IPS DF 4.7 (cell line): ENCODE measurements around the gene TAF8.

ENCODE experiments used
- DNase-seq: peaks from one replicate; pipeline ENCODE4 v3.0.0-alpha.2; 2013; ENCODE audit warnings: low spot score; ENCODE audit errors: extremely low read depth

Gene TAF8

GRCh38 chr6:42120895-42121865 lies 70.9 kb downstream of the TAF8 start:
- DNase-seq = no peak

- no peak for DNase-seq
Observed at GRCh38 chr6:42123379-42124103, 73.2 kb downstream of the TAF8 start.

GRCh38 chr6:42124223-42124836 lies 74.0 kb downstream of the TAF8 start:
- DNase-seq = no peak

- no peak for DNase-seq
Observed at GRCh38 chr6:42125231-42125630, 74.9 kb downstream of the TAF8 start.

GRCh38 chr6:42125663-42126062 lies 75.3 kb downstream of the TAF8 start:
- DNase-seq = no peak

GRCh38 chr6:42128460-42129359 lies 78.4 kb downstream of the TAF8 start:
- no peak for DNase-seq

- DNase-seq = no peak
Observed at GRCh38 chr6:42129360-42129676, 79.0 kb downstream of the TAF8 start.

GRCh38 chr6:42131531-42131930 lies 81.2 kb downstream of the TAF8 start:
- DNase-seq = no peak

GRCh38 chr6:42133926-42134325 lies 83.6 kb downstream of the TAF8 start:
- no peak for DNase-seq

GRCh38 chr6:42135161-42135560 lies 84.8 kb downstream of the TAF8 start:
- DNase-seq = no peak

- DNase-seq = no peak
Observed at GRCh38 chr6:42135722-42136121, 85.4 kb downstream of the TAF8 start.

- DNase-seq = peak; percentile 83
Observed at GRCh38 chr6:42136508-42137193, 86.3 kb downstream of the TAF8 start.
